ENCODE results near the gene FAN1.
A peak's percentile ranks its signal among the peaks of the same experiment; 100 is the strongest.
"Not testable (repeated sequence)": the region's sequence is repeated elsewhere in the genome, so short reads cannot be mapped to it uniquely, and the experiment has no call there.

FAN1 gene

DNA sequence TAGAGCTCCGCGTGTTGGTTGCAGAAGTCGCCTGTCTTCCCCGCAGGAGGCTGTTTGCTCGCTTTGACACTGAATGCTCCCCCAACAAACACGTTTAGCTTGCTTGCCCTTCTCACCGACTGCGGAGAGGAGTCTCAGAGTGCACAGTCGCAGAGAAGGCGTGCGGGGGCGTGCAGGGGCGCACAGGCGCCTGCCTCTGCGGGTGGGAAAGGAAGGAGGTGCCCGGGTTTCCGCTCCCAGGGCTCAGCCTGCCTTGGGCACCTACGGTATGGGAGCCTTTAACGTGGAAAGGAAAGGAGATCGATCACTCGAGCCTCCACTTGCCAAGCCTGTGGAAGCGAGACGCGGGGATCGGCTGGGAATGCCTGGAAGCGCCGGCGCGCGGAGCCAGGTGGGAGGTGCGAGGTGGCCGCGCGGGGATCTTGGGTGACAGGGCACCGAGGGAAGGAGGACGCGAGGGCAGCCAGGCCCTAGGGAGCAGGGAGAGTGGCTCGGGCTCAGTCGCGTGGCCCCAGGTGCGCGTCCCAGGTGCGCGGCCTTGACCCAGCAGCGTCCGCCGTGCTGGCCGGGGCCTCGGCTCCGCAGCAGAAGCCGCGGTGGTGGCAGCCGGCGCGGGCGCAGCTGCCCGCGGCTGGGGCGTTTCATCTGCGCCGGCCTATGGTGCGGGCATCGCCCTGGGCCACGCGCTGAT, at the start of gene FAN1:
FAN1 (plus strand) TSS at position 419 of the 691 bp plus-strand sequence. CDS start 749 bp downstream, outside the sequence.
- peak; percentile 91 to 96 for ATAC-seq

DNA sequence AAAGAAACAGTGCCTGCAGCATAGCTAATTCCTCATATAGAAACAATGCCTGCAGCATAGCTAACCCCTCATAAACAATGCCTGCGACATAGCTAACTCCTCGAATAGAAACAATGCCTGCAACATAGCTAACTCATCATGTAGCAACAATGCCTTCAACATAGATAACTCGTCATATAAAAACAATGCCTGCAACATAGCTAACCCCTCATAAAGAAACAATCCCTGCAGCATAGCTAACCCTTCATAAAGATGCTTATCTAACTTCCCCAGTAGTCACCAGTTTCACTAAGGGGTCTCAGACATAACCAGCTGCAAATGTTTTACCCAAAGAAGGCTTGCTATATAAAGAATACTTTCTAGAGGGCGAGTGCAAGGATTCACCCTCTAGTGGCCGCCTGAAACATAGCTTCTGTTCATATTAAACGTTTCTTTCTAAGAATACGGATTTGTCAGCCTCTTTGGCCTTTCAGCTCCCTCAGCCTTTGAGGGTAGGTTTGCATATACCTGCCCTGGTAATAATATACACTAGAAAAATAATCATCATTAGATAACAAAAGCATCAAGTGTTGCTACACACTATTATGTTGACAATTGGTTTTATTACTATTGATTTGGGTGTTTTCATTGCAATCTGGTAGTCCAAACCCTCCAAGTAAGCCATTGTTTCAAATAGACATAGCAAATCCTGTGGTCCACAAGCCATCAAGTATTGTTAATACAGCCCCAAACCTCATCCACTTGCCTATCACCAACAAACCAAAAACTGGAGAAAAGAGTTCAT, 44.4 kb upstream of the FAN1 start:
- peak; percentile 27 to 55 for ATAC-seq

DNA sequence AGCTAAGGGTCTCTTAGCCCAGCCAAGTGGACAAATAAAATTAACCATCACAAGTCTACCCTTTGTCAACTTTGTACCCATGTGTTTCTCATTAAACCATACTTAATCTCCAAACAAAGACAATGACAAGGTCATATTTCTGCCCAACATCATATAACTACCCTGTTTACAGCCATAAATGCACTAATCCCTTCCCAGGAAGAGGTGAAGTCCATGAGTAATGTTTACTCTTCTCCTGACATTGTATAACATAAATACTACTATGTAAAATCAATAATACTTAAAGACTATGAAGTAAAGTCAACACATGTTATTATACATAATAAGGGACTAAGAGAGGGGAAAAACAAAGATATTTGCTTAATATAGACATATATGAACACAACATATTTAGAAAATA, 38.5 kb upstream of the FAN1 start:
- ATAC-seq = no peak

DNA sequence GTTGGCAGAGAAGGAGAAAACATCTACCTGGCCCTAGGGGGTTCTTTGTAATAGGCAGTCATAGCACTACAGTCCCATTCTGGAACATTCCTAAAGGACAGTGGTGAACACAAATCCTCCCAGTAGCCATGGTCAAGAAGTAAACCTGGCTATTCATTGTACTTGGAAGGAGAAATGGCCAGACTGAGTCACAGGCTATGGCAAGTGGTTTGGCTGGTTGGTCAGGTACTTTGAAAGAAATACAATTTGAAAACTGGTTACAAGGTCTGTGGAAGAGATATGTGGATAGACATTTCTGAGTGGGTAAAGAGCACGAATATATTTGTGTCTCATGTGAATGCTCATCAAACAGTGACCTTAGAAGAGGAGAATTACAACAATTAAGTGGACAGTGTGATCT, 33.0 kb upstream of the FAN1 start:
- no peak for ATAC-seq

DNA sequence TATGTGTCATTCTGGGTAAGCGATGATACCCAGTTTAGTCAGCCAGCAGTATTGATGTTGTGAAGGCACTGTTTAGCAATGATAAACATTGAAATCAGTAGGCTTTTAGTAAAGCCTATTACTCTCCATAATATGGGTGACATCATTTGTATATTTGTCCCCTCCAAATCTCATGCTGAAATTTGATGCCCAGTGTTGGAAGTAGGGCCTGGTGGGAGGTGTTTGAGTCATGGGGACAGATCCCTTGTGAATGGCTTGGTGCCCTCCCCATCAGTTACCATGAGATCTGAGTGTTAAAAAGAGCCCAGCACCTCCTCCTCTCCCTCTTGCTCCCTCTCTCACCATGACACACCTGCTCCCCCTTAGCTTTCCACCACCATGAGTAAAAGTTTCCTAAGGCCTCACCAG, 31.4 kb upstream of the FAN1 start:
- peak; percentile 44 to 56 for ATAC-seq

DNA sequence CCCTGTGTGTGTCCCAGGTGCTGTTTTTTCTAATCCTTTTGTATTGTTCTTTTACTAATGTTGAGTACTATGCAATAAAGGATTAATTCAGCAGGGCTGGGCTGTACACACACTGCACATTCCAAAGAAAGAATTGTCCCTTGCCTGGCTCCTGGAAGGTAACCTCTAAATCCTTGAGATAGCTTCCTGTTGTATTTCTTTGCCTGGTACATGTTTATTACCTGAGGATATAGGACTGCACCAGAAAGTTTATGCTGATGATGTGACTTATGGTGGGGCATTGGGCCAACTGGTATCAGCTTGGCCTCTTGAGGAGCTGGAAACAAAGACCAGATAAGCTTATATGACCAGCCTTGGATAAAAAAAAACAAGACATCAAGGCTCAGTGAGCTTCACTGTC, 26.6 kb upstream of the FAN1 start:
- ATAC-seq = no peak

DNA sequence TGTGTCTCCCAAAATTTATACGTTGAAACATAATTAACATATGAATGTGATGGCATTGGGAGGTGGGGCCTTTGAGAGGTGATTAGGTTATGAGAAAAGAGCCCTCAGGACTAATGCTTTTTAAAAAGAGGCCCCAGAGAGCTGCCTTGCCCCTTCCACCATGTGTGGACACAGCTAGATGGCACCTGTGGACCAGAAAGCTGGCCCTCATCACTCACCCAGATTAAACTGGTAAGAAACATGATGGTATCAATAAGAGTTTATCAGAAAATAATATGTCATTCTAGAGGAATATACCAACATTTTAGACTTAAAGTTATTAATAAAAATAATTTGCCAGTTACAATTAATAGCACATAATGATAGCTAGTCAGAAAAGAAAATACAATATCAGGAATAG, 25.2 kb upstream of the FAN1 start:
- ATAC-seq = no peak

DNA sequence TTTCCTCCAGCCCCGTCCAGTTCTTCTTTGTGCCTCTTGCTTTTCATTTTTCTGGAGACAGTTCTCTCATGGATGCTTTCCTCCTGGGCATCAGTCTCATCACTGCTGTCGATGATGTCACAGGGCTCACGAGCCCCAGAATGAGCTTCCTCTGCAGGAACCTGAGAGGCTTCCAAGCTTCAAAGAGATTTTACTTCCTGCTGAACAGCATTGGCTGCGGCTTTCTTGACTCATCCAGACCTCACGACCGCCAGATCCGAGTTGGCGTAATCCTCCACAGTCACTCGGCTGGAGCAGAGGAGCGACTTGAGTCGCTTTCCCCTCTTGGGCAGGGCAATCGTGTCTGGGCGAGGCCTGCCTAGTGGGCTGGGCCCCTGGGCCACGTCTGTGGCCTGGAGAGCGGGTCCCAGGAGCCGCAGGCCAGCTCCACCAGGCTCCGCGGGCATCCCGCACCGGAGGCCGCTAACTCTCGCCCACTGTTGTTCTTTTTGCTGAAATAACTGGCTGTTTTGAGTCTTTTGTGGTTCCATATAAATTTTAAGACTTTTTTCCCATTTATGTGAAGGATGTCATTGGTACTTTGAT, 20.8 kb upstream of the FAN1 start:
- peak in 1 of 2 donors; percentile 33 for ATAC-seq

DNA sequence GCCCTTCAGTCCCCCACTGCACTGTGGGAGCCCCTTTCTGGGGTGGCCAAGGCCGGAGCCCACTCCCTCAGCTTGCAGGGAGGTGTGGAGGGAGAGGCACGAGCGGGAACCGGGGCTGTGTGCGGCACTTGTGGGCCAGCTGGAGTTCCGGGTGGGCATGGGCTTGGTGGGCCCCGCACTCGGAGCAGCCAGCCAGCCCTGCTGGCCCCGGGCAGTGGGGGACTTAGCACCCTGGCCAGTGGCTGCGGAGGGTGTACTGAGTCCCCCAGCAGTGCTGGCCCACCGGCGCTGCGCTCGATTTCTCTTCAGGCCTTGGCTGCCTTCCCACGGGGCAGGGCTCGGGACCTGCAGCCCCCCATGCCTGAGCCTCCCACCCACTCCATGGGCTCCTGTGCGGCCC, 20.0 kb upstream of the FAN1 start:
- ATAC-seq = not testable (repeated sequence)

DNA sequence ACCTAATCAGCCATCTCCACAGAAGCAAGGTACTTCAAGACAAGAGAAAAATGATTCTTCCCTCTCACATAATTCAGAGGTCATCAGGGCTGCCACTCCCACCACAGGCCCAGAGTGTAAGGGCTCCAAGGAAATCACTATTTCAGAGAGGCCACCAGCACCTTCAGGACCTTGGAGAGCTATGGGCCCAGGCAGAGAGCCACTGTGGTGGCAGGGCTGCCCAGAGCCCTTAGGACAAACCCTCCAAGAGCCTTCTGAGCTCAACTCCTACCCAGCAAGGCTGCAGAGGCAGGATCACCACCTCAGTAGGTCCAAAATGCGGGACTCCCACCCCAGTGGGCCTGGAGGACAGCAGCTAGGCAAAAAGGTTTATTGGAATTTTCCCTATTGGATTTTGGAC, 17.9 kb upstream of the FAN1 start:
- no peak for ATAC-seq

DNA sequence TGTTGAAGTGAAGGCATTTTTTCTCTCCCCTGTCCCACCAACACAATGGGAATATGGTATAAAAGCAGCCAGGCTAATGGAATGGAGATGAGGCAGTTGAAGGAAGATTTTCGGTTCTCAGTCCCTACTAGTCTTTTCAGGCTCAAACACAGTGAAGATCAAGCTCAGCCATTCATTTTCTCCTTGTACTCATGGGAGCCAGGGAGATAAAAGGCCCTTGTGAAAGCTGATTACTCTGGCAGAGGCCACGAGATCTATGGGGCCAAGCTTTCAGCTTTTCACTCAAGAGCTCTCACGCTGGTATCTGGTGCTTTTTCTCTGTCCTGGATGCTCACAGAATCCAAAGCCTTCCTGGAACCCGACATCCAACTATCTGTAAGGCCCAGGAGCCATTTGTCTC, 14.5 kb upstream of the FAN1 start:
- no peak for ATAC-seq

DNA sequence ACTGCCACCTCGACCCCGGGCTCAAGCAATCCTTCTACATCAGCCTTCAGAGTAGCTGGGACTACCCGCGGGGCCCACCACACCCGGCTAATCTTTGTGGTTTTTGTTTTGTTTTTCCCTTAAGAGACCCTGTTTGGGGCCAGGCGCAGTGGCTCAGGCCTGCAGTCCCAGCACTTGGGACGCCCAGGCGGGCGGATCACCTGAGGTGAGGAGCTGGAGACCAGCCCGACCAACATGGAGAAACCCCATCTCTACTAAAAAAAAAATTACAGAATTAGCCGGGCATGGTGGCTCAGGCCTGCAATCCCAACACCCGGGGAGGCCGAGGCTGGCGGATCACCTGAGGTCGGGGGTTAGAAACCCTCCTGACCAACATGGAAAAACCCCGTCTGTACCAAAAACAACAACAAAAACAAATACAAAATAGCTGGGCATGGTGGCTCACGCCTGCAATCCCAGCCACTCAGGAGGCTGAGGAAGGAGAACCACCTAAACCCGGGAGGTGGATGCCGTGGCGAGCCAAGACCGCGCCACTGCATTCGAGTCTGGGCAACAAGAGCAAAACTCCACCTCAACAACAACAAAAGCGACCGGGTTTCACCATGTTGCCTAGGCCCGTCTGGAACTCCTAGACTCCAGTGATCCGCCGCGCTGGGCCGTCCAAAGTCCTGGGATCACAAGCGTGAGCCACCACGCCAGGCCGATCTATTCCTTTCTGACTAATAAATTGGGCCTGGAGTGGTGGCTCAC, 8.1 kb upstream of the FAN1 start:
- no peak for ATAC-seq

DNA sequence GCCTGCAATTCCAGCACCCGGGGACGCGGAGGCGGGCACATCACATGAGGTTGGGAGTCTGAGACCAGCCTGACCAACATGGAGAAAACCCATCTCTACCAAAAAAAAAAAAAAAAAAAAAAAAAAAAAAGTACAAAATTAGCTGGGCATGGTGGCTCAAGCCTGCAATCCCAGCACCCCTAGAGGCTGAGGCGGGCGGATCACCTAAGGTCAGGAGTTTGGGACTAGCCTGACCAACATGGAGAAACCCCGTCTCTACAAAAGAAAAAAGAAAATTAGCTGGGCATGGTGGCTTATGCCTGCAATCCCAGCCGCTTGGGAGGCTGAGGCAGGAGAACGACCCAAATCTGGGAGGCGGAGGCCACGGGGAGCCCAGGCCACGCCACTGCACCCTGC, 7.5 kb upstream of the FAN1 start:
- no peak for ATAC-seq

DNA sequence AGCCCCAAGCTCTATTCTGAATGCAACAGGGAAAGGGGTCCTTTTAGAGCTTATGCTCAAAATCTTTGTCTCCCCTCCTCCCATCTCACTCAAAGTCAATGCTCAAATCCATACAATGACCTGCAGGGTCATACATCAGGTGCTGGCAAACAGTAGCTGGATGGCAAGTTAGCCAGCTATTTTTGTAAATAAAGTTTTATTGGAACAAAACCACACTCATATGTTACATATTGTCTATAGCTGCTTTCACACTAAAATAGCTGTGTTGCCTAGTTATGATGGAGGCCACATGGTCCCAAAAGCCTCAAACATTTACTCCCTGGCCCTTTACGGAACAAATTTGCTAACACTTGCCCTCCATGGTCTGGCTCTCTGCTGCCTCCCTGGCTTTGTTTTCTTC, 1.8 kb upstream of the FAN1 start:
- no peak for ATAC-seq

DNA sequence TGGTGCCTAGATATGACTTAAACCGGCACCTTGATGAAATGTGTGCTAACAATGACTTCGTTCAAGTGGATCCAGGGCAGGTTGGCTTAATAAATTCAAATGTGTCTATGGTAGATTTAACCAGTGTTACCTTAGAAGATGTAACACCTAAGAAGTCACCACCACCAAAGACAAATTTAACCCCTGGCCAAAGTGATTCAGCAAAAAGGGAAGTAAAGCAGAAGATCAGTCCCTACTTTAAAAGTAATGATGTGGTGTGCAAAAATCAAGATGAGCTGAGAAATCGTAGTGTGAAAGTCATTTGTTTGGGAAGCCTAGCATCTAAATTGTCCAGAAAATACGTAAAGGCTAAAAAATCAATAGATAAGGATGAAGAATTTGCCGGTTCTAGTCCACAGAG, 1.1 kb downstream of the FAN1 start:
- ATAC-seq = no peak

DNA sequence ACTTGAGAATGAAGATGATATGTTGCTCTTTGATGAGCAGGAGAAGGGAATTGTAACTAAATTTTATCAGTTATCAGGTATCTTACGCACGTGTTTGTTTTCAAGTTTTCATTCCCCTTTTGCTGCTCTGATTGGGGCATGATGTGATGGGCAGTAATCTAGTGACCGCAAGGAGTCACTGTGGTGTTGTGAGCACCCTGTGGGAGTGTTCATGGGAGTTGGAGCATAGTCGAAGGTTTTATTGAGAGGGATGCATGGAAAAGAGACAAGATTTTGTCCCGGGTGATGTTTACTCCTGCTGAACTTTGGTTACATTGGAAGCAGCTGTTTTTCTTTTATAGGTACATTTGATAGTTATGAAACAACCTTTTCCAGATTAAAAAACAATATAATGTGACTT, 2.1 kb downstream of the FAN1 start:
- no peak for ATAC-seq

DNA sequence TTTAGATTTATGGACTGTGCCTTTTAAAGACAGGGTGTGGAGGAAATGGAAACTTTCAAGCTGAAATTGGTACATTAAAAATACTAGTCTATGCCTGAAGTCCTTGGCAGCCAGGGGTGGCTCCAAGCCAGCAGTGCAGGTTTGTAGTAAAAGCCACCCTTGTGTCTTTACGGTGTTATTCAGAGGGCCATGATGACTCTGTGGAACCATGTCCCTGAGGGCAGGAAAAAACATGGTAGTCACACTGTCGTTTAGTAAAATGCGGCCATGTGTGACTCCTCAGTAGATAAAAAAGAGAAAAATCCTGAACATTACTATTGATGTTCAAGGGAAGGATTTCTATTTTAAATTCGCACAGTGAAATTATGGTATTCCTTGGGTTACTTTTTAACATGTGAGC, 2.7 kb downstream of the FAN1 start:
- no peak for ATAC-seq

DNA sequence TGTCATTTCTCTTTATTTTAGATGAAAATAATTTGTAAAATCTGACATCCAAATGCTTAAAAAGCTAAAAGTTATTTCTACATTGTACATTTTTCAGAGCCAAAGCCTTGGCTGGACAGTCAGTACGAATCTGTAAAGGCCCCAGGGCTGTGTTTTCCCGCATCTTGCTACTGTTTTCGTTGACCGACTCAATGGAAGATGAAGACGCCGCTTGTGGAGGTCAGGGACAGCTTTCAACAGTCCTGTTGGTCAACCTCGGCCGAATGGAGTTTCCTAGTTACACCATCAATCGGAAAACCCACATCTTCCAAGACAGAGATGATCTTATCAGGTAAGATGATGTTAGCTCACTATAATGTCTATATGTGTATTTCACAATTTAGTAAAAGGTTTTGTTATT, 10.0 kb downstream of the FAN1 start:
- no peak for ATAC-seq

DNA sequence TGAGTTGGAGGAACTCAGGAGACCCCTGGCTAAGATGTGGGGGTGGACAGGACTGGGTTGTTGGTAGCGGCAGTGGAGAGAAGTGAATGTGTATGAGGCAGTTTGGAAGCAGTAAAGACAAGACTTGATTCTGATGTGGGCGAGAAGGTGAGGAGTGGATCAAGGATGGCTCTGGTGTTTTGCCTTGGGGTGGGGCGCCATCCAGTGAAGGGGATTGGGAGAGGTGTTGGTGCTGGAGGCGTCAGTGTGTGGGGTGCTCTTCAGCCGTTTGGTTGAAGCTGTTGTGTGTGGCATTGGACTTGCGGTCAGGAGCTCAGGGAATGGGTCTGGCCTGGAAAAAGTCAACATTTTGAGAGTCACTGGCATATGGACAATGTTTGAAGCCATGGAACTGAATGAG, 13.3 kb downstream of the FAN1 start:
- ATAC-seq = no peak

DNA sequence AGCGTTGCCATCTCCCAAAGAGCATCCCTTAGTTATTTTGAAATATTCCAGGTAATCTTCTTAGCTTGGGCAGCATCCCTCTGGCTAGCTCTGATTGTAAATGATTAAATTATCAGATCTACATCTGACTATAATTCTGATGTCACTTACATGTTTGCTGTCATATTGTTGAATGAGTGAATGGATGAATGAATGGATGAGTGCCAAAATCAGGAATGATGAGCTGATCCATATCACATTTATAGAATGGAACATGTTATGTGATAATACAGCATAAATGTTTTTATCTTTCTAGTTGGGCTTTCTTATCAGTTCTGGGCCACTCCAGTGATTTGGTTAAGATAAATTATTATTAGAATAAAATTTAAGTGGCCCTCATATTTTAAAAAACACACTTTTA, 14.0 kb downstream of the FAN1 start:
- no peak for ATAC-seq

DNA sequence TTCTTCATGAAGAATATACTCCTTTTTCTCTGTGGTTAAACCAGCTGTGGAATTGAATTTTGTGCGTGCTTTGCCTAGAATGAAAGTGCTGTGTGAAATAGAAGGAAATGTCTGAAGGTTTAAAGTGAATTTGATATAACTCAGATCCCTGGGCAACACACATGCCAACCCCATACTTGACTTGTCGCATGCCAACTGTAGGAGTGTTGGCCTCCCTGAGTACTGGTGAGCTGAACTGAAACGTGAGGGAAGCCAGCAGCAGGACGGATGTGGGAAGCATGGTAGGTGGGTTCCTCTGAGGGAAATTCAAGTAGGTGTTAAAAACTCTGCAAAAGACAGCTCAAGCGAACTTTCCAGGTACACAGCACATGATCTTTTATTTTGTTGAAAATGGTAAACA, 14.7 kb downstream of the FAN1 start:
- no peak for ATAC-seq

DNA sequence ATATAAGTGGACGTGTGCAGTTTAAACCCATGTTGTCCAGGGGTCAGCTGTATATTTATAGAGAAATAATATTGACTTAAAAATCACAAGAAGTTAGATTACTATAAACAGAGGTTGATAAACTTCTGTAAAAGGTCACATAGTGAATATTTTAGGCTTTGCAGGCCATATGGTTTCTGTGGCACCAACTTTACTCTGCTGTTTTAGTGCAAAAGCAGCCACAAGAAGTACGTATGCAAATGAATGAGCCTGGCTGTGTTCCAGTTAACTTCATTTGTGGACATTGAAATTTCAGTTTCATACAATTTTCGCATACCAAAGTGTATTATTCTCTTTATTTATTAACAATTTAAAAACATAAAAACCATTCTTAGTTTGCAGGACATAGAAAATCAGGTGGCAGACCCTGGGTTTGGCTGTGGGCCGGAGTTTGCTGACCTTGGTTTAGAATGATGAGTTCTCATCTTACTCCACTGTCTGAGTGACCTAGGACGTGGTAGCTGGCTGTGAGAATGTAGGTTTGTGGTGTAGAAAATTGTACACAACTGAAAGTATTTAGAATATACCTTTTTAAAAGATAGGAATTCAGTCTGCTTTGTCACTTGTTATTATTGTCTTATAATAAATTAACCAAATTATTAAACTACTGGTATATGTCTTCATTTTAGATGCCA, 16.3 kb downstream of the FAN1 start:
- no peak for ATAC-seq

DNA sequence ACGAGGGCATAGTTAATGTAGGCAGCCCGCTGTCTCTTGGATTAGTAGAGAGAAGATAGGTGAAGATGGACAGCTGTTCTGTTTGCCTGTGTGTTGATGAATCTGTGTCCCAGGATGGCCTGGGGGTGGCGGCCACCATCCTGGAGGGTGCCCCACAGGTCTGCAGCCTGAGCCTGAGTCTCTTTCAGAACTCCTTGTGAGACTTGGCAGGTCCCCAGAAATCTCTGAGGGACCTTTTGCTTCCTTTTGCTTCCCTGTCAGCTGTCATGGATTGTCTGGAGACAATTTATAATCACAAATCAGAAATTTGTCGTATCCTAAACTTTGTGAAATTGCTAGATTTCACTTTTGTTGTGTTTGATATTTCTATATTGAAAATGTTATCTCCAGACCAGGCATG, 17.4 kb downstream of the FAN1 start:
- no peak for ATAC-seq

Measured in activated CD4-positive, CD25-positive, alpha-beta regulatory T cell treated with anti-CD3 and anti-CD28 coated beads, Interleukin-2, amount 50 U/mL, for 24 hours (primary cell).